GM19463 (cell line): ENCODE results near the gene BRIP1.
"Not testable (repeated sequence)": the region's sequence is repeated elsewhere in the genome, so short reads cannot be mapped to it uniquely, and the experiment has no call there.

Experiments used
- ATAC-seq: cut with Tn5 transposase; IDR thresholded peaks from one replicate; pipeline ENCODE4 v1.9.1; 2021; ENCODE audit warnings: mild to moderate bottlenecking, moderate library complexity; ENCODE audit not compliant: unreplicated experiment

The BRIP1 gene

GRCh38 chr17:61862975-61863800 lies at the start of gene BRIP1:
BRIP1 (minus strand) TSS chr17:61863528; CDS start chr17:61861539, 1,989 bp downstream.
- peak; percentile 95 for ATAC-seq

GRCh38 chr17:61908292-61909037 lies 45.1 kb upstream of the BRIP1 start:
- ATAC-seq = no peak

GRCh38 chr17:61907361-61907760 lies 44.0 kb upstream of the BRIP1 start:
- ATAC-seq = no peak

GRCh38 chr17:61904094-61904710 lies 40.9 kb upstream of the BRIP1 start:
- ATAC-seq = peak; percentile 67

- no peak for ATAC-seq
These were observed 39.9 kb upstream of the BRIP1 start for GRCh38 chr17:61903251-61903650.

GRCh38 chr17:61897548-61898180 lies 34.3 kb upstream of the BRIP1 start:
- no peak for ATAC-seq

GRCh38 chr17:61895391-61895790 lies 32.1 kb upstream of the BRIP1 start:
- no peak for ATAC-seq

GRCh38 chr17:61894310-61894709 lies 31.0 kb upstream of the BRIP1 start:
- ATAC-seq = not testable (repeated sequence)

- not testable (repeated sequence) for ATAC-seq
These were observed 24.4 kb upstream of the BRIP1 start for GRCh38 chr17:61887733-61888132.

- not testable (repeated sequence) for ATAC-seq
These were observed 22.5 kb upstream of the BRIP1 start for GRCh38 chr17:61885865-61886264.

- no peak for ATAC-seq
These were observed 21.5 kb upstream of the BRIP1 start for GRCh38 chr17:61884864-61885263.

GRCh38 chr17:61880589-61881102 lies 17.3 kb upstream of the BRIP1 start:
- no peak for ATAC-seq

- ATAC-seq = no peak
These were observed 15.8 kb upstream of the BRIP1 start for GRCh38 chr17:61878984-61879612.

GRCh38 chr17:61878520-61878919 lies 15.2 kb upstream of the BRIP1 start:
- no peak for ATAC-seq

- no peak for ATAC-seq
These were observed 14.5 kb upstream of the BRIP1 start for GRCh38 chr17:61877837-61878236.

- no peak for ATAC-seq
These were observed 12.5 kb upstream of the BRIP1 start for GRCh38 chr17:61875804-61876203.

- no peak for ATAC-seq
These were observed 12.0 kb upstream of the BRIP1 start for GRCh38 chr17:61875285-61875684.

GRCh38 chr17:61874075-61874474 lies 10.7 kb upstream of the BRIP1 start:
- ATAC-seq = no peak

GRCh38 chr17:61872099-61872498 lies 8.8 kb upstream of the BRIP1 start:
- ATAC-seq = no peak

GRCh38 chr17:61869138-61869537 lies 5.8 kb upstream of the BRIP1 start:
- no peak for ATAC-seq
